Esophagus muscularis mucosa (tissue), 4 donors: Measurements from ENCODE around the gene NEFH.

Experiments
- CTCF ChIP-seq, 3 experiments: fragments of 200-600 bp in 2 of 3; fragments of 450-650 bp in 1 of 3; sonication (generic) in 2 of 3; IDR thresholded peaks; one replicate each; pipeline ENCODE4 v1.5.1; 2017 to 2019; ENCODE audit warnings: antibody characterized with exemption in 3 of 3, mild to moderate bottlenecking in 2 of 3, moderate library complexity in 1 of 3
- EP300 ChIP-seq: sonication (generic); formaldehyde crosslinking; IDR thresholded peaks from one replicate; pipeline ENCODE4 v1.6.1; 2017; ENCODE audit warnings: antibody characterized with exemption
- POLR2A ChIP-seq: fragments of 450-650 bp; IDR thresholded peaks from one replicate; pipeline ENCODE4 v1.6.1; 2017; ENCODE audit warnings: antibody characterized with exemption, moderate library complexity, mild to moderate bottlenecking, low read depth
- POLR2AphosphoS5 ChIP-seq, 2 donors: sonication (generic); formaldehyde crosslinking; IDR thresholded peaks; one replicate each; pipeline ENCODE4 v1.6.1; 2017; ENCODE audit warnings: antibody characterized with exemption in 2 of 2

GRCh38 chr22:29442976-29443375 lies 37.0 kb upstream of the NEFH start:
- TF ChIP-seq CTCF (IDR thresholded peaks at IDR 0.05) (no peak), EP300 (no peak), POLR2A (no peak), POLR2AphosphoS5 (IDR thresholded peaks at IDR 0.05) (no peak)
